ENCODE measurements around the gene ALOX5. TPM values are rescaled to one million over a fixed set of nuclear protein-coding genes. Genes with fewer than 3 reads are reported as not detected.

ALOX5 gene
- total and polyA plus RNA-seq, 2 of the 4 experiments (the other 2 are of a cell fraction): not detected

- H3K27me3 ChIP-seq (ENCODE audit: control insufficient read depth, insufficient read depth, low read length): no peaks in the 10 kb centered on the region
- TF ChIP-seq MAFK (IDR thresholded peaks at IDR 0.05; ENCODE audit: low read depth, low read length) (no peak), SMC3 (IDR thresholded peaks at IDR 0.05; ENCODE audit: low read depth, low read length) (no peak), USF2 (IDR thresholded peaks at IDR 0.05; ENCODE audit: low read depth, low read length) (no peak), POLR2A (IDR thresholded peaks at IDR 0.05; ENCODE audit: low read depth, low read length) (no peak), CTCF (conservative IDR thresholded peaks at IDR 0.05; ENCODE audit: low read depth, low read length) (no peak), FOS (IDR thresholded peaks at IDR 0.05; ENCODE audit: low read depth, low read length) (no peak), RCOR1 (IDR thresholded peaks at IDR 0.05; ENCODE audit: insufficient replicate concordance, low read length) (no peak), CHD1 (IDR thresholded peaks at IDR 0.05; ENCODE audit: low read depth, low read length) (no peak), RAD21 (IDR thresholded peaks at IDR 0.05; ENCODE audit: low read length) (no peak), CEBPB (IDR thresholded peaks at IDR 0.05; ENCODE audit: low read depth, low read length) (no peak), BHLHE40 (IDR thresholded peaks at IDR 0.05; ENCODE audit: low read depth, low read length) (no peak), MAZ (IDR thresholded peaks at IDR 0.05; ENCODE audit: borderline replicate concordance, low read depth, low read length) (no peak), ELK1 (IDR thresholded peaks at IDR 0.05; ENCODE audit: borderline replicate concordance, low read depth, low read length) (no peak), MXI1 (IDR thresholded peaks at IDR 0.05; ENCODE audit: borderline replicate concordance, low read depth, low read length) (no peak), NFE2L2 (IDR thresholded peaks at IDR 0.05; ENCODE audit: low read depth, low read length) (no peak), RFX5 (IDR thresholded peaks at IDR 0.05; ENCODE audit: low read depth, low read length) (no peak)
- no peak overlapping the region for H3K4me3 ChIP-seq (ENCODE audit: insufficient read depth, low read depth, low read length)
- no peak overlapping the region for H3K18ac ChIP-seq (ENCODE audit: low read depth, low read length)
- ATAC-seq (ENCODE audit: low read depth): no peak
- no peaks in the 10 kb centered on the region for H3K4me1 ChIP-seq (ENCODE audit: control insufficient read depth, insufficient read depth, low read length)
- H3K4me2 ChIP-seq (ENCODE audit: low read depth, low read length): no peak overlapping the region
- intact Hi-C loops (cut with micrococcal nuclease) (no loop called here), in situ Hi-C loops (cut with MboI; ENCODE audit: low sequenced_read_pairs) (no loop called here), dilution Hi-C loops (cut with HindIII; ENCODE audit: low sequenced_read_pairs, unreplicated experiment) (no loop called here)
- H2BK15ac ChIP-seq (ENCODE audit: low read depth, low read length): no peak overlapping the region
- H3K14ac ChIP-seq (replicated peaks; ENCODE audit: low read depth, low read length): no peak overlapping the region
- no peak overlapping the region for H2AFZ ChIP-seq (replicated peaks; ENCODE audit: low read length, poor library complexity)
- no peak overlapping the region for H2BK120ac ChIP-seq (ENCODE audit: low read depth, low read length)
- no peak overlapping the region for H2BK5ac ChIP-seq (ENCODE audit: low read depth, low read length, poor library complexity, severe bottlenecking)
- H2AK9ac ChIP-seq (replicated peaks; ENCODE audit: low read depth, low read length, poor library complexity): no peak overlapping the region
- no peak overlapping the region for H3K9ac ChIP-seq (ENCODE audit: low read depth, low read length)
- H3K56ac ChIP-seq (ENCODE audit: extremely low read depth, insufficient read depth, low read length): no peak overlapping the region
- H2BK20ac ChIP-seq (ENCODE audit: low read depth, low read length): no peak overlapping the region
- no peak overlapping the region for H3K23ac ChIP-seq (ENCODE audit: low read depth, low read length)
- H3K27ac ChIP-seq (ENCODE audit: insufficient read depth, low read length): no peak overlapping the region
- H3K36me3 ChIP-seq (ENCODE audit: control insufficient read depth, insufficient read depth, low read length): peaks cover 7% of the 10 kb centered on the region
- no peak overlapping the region for H4K91ac ChIP-seq (ENCODE audit: insufficient read depth, low read depth, low read length)
- no peak overlapping the region for H4K5ac ChIP-seq (ENCODE audit: low read depth, low read length)
- no peak overlapping the region for H3K4ac ChIP-seq (ENCODE audit: low read depth, low read length)
- H3K9me3 ChIP-seq (ENCODE audit: control insufficient read depth, insufficient read depth, low read length): no peaks in the 10 kb centered on the region
- no peak overlapping the region for H4K8ac ChIP-seq (ENCODE audit: low read depth in 2 of 2, low read length in 2 of 2)
- ChIA-PET CTCF (no interaction called here), POLR2A (ENCODE audit: unreplicated experiment) (no interaction called here)
- H4K20me1 ChIP-seq (ENCODE audit: insufficient read depth, low read length): no peaks in the 10 kb centered on the region
- WGBS, 2 experiments (ENCODE audit: extremely low coverage in 2 of 2, insufficient read length in 1 of 2): 100% methylated on average over 1 of the region's 7 CpGs; no CpG with 5 or more reads in 1 of the 2 experiments
- no peaks in the 10 kb centered on the region for H3K79me1 ChIP-seq (ENCODE audit: low read depth in 1 of 2, low read length in 2 of 2)
- BruUV-seq (replicated peaks): no TSS peak
- no peak overlapping the region for H2AK5ac ChIP-seq (ENCODE audit: low read depth, low read length)
- no peak for DNase-seq
- H3K9me1 ChIP-seq (ENCODE audit: insufficient read depth, low read length): no peaks in the 10 kb centered on the region
Measured at GRCh38 chr10:45456233-45456632, 82.2 kb downstream of the ALOX5 start.

All from IMR-90 (cell line).